Activated CD4-positive, alpha-beta T cell treated with anti-CD3 and anti-CD28 coated beads for 48 hours (primary cell): ENCODE results near the gene RIMBP2.

Source experiments
- DNase-seq: peaks from one replicate; pipeline ENCODE4 v3.0.0-alpha.2; 2020

RIMBP2 gene

GRCh38 chr12:130435331-130435730 is 280.8 kb downstream of the RIMBP2 start:
- no peak for DNase-seq

DNA sequence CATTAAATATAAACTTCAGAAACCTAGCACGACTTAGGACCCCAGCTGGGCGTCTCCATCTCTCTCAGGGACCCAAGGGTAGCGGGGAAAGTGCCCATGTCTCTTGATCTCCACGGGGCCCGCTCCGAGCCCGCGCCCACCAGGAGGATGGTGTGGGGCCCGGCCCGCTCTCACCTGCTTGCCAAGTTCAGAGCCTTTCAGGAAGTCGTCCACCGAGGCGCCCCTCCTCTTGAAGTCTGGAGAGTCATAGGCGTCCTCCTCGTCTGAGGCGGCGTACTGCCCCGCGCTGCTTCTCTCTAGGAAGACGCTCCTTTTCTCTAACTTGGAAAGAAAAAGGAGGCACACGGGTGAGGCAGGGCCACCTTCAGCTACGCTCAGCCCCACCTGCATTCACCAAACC is 281.5 kb downstream of the RIMBP2 start:
- no peak for DNase-seq

DNA sequence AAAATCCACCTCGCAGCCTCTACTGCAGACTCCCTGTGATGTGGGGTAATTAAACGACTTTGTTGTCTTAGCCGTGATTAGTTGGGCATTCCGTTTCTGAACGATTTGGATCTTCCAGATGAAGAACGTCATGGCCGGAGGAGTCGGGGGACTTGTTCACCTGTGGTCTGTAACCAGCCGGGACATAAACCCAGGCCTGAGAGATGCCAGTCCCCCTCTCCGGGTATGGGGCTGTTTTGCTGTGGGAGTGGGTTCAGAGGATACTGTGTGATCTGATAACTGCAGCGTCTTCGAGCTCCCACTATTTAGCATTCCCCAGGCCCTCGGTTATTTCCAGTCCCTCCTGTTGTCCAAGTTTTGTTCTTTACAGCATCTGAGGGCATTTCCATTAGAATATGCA is 282.3 kb downstream of the RIMBP2 start:
- DNase-seq, result no peak

DNA sequence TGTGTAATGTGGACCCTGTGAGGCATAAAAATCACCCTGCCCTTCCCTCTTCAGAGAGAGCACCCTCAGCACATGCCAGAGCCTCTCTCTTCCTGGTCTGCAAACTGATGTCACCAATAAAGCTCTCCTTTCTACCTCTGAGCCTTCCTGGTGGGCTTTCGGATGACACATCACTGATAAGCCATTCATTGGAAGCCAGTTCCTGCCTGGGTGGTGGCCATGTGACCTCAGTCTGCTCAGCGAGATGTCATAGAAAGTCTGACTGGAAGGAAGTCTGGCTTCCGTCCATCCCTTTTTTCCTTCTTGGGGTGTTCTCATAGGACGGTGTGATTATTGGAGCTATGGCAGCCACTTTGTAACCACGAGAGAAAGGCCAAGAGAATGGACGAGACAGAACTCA is 282.7 kb downstream of the RIMBP2 start:
- DNase-seq, result no peak

DNA sequence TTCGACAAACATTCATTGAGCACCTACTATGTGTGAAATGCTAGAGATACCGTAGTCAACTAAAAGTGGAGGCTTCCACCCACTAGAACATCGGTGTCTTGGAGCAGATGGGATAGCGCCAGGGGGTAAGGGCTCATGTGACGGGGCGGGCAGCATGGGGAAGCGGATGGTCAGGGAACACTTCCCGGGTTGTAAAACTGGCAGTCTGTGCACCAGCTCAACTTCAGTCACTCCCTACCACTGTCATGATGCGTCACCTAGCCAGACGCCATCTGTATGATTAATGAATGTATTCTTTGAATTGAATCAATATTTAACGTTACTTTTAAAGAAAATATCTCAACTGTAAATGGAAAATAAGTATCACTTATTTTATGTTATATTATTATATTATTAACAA is 284.9 kb downstream of the RIMBP2 start:
- DNase-seq, result no peak

DNA sequence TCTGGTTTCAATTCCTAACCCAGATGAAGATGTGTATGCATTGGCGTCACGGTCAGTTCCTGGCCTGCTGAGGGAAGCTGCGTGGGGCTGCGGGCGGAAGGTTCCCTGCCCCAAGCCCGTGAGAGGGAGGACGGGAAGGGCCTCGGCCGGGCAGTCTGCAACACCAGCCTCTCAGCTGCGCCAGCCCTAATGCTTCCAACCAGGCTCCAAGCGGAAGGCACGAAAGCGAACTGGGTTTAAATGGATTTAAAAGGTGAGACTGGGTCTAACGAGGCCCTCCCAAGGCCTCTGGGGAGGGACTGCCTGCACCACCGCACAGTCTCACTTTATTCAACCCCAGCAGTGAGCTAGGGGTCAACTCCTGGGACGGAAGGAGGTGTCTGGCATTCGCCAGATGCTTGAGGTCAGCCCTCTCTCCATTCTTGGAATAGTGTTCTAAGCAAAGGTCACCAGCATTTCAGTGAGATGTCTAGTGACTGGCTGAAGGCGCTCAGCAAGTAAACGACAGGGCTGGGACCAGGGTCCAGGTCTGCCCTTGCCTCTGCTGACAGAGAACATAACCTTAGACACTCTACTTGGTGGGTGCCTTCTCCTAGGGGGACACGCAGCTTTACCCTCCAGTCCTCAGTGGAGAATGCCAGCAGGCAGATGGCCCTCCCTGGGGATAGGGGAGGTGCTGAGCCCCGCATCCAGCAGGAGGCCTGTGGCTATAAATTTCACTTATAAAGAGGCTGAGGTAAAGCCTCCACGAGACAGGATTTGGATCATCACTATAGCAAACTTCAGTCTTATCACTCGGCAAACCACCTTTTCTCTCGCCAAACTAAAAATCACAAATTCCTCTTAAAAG is 286.2 kb downstream of the RIMBP2 start:
- DNase-seq, result no peak

- DNase-seq, result no peak
These were observed 288.0 kb downstream of the RIMBP2 start for GRCh38 chr12:130428116-130428515.

DNA sequence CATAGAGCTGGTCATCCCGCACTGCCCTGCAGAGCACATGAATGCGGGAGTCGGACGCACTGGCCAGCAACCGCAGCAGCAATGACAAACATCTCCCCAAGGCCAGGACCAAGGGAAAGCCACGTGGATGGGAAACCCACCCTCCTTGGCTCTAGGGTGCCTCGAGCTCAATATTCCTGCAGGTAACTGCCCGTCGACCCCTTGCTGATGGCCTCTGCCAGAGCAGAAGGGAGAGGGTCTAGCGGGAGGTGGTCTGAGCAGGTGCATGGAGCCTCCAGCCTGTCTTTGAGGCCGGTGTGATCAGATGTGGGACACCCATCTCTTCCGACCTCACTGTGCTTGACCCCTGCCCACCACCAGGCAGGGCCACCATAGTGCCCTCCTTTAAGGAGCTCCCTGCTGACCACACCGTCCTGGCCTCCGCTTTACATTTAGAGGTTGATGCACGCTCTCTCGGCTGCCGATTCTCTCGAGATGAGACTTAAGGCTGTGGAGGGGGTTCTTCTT is 288.7 kb downstream of the RIMBP2 start:
- DNase-seq, result no peak

DNA sequence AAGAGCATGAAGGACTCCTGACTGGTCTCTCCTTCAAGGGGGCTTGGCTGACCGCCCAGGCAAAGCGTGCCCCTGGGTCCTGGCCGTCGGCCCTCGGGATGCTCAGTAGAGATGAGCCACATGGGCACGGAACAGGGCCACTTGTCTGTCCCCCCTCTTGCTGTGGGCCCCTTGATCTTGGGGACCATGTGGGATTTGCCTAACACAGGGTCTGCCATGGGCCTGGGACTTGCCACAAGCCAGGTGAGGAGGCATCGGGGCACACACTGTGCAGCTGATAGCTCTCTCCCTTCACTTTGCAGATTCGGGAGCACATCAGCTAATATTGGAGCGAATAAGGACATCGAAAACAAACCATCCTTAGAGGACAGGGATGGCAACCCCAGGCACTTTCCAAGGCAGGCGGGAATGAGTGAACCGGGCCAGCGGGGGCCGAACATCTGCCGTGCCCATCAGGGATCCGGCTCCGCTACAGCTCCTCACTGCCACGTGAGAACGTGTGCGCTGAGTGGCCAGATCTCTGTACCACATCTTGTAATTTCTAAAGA is 290.3 kb downstream of the RIMBP2 start:
- DNase-seq, result no peak

GRCh38 chr12:130424858-130425697 is 291.0 kb downstream of the RIMBP2 start:
- no peak for DNase-seq

- DNase-seq, result no peak
These were observed 291.9 kb downstream of the RIMBP2 start for GRCh38 chr12:130423991-130424857.

GRCh38 chr12:130423136-130423535 is 293.0 kb downstream of the RIMBP2 start:
- no peak for DNase-seq

DNA sequence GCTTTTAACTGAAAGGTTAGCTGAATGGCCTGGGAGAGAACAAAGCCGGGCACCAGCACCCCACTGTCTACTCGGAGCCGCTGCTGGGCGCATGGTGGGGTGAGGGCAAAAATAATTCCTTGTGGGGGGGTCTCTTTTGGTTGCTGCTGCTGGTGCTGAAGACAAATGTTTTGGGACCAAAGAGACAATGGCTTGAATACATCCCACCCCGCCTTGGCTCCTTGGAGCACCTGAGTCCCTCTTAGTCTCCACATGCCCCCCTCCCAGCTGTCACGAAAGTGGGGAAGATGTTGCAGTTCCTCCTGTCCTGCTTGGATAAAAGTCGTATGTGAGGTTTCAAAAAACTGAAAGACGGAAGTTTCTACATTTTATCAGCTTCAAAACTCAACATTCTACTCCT is 293.4 kb downstream of the RIMBP2 start:
- no peak for DNase-seq

DNA sequence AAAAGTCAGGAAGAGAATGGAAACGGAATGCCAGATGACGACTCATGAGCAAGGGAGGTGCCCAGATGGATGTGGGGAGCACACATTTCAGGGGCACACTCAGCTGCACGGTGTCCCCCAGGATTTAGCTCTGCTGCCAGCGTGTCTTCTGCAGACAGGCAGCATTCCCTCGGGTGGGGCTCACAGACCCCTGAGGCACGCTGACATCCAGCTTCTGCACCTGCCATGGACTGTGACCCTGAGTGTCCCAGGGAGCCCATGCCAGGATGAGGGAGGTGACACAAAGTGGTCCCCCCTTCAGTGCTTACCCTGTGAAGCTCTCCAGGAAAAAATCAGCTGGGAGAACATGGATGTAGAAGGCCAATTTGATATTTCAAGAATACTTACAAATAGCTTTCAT is 294.2 kb downstream of the RIMBP2 start:
- no peak for DNase-seq

DNA sequence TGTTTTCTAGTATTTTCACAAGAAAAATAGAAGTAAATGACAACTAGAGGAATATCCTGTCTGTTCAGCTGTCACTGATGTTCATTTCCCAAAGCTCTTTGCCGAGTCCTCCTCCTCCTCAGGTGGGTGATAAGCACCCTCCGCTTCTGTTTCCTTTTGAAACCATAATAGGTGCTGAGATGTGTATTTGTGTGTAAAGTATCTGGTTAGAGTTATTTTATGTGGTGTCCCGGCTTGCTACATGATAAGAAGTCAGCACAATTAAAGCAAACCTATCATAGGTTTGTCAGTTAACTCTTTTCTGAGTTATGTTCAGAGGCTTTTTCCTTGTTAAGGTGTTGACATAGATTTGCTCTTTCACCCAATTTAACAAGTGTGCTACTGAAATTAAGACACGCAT is 296.0 kb downstream of the RIMBP2 start:
- DNase-seq, result no peak

DNA sequence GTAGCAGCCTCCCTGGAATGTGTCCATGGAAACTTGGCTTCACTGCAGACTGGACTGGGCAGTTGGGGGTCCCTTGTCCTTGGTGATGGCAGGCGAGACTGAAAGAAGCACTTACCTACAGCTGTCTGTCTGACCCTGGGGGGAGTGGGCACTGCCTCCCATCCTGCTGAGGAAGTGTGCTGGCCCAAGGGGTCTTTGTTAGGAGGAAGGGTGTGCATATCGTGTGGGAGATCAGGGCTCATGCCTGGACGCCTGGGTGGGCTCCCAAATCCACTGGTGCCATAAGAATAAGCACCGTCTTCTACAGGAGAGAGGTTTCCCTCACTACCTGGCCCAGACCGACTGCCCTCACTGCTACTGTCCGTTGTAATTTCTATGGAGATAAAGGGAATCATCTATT is 297.0 kb downstream of the RIMBP2 start:
- no peak for DNase-seq

DNA sequence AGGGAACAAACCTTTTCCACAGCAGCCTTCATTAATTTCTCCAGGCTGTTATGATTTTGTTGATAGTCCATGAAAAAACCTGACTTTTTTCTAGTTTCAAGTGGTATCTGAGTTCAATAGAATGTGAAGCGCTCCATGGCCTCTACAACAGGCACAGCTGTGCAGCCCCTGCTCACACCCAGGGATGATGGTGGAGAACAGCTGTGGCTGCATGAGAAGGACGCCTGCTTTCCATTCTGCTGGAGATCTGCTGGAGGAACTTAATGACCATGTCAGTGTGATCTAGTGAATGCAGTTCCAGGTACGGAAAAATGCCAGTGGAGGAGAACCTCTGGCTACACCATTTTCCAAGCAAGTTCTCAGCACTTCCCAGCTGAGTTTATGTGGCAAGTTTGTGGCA is 297.8 kb downstream of the RIMBP2 start:
- DNase-seq, result no peak

DNA sequence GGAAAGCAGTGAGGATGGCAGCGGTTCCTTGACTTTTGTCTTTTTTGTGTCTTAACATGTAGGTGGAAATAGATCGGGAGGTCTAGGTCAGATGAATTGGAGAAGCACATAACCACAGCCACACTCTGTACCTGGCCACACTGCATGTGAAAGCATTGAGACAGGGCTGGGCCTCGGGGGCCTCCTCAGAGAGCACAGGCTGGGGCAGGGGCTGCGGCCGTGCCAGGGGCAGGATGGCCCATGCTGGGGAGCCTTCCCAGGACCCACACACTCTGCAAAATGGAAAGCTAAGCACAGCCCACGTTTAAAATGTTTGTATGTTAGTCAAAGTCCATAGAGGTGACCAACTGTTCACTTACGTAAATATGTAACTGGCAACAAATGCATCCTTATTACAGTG is 301.7 kb downstream of the RIMBP2 start:
- DNase-seq, result no peak

DNA sequence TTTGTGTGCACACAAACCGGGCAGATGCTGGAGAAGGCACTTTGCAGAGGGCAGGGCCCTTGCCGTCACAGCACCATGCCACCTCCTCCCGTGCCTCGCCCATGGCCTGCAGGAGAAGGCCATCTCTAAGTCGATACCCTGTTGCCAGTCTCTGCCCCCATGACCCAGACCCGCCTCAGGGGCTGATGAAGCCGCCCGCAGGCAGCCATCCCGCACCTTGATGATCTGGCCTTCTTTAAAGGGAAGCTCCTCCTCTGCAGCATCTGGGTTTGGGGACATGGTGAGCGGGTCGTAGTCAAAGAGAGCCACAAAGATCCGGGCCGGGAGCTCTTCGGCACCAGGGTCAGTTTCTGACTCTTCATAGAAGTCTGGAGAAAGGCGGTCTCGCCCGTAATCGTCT is 302.2 kb downstream of the RIMBP2 start:
- no peak for DNase-seq

- DNase-seq, result no peak
These were observed 303.7 kb downstream of the RIMBP2 start for GRCh38 chr12:130412384-130412783.

DNA sequence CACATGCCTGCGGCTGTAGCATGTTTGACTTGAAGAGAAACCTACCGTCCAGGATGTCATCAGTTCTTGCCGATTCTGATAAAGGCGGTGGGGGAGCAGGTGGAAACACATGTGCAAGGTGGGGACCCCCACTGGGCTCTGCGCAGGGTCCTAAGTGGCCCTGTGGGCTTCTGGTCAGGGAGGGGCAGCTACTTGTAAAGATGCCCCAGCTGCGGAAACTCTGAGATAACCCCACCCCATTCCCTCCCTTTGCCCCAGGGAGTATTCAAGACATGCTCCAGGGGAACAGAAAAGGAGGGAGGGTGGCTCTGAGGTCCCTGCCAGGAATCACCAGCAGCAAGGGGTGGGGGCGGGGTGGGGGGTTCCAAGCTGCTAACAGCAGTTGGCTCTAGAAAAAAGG is 310.8 kb downstream of the RIMBP2 start:
- DNase-seq, result no peak

DNA sequence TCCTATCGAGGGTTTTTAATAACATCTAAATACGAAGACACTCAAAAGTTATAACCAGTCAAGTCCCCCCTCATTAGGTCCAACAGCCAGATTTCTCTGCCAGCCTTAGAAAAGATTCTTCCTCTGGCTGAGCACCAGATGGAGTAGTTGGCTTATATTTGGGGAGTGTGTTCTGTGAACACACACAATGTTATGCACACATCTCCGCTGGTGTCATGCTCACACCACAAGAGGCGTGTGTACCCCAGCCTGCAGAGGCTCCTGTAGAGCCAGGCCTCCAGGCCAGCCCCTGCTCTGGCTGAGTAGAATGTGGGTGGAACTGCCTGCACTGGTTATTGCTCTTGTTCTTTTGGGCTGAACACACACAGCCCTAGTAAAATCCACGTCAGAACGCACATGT is 314.4 kb downstream of the RIMBP2 start:
- no peak for DNase-seq
